ENCODE results near the gene PSAPL1. TPM values are rescaled to one million over a fixed set of nuclear protein-coding genes. Genes with fewer than 3 reads are reported as not detected.

Gene PSAPL1
- total RNA-seq, 1 experiment from 2014 or later = 0.05 TPM

DNA sequence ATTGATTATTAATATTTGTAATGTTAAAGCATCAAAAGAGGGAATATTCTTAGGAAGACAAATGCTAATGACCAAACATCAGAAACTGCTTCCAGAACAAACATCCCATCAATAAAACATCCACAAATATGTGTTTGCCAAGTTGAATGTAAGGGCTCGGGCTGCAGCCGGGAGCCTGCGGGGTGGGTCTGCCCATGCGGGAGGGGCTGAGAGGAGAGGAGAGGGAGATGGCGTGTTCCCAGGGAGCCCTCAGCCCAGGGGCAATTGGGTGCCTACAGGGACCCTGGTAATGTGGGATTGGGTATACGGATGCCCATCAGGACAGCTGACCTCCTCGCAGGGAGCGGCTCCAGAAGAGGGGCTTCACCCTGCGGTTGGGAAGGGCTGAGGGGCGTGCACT, 38.4 kb upstream of the PSAPL1 start (continued):
- TF ChIP-seq REST (IDR thresholded peaks at IDR 0.05; ENCODE audit: low read depth) (no peak), POLR2A (IDR thresholded peaks at IDR 0.05; ENCODE audit: borderline replicate concordance, extremely low read depth, insufficient read depth, insufficient read length) (no peak), CEBPB (IDR thresholded peaks at IDR 0.05; ENCODE audit: low read depth) (no peak), ATF3 (IDR thresholded peaks at IDR 0.05) (no peak), TCF7L2 (IDR thresholded peaks at IDR 0.05; ENCODE audit: borderline replicate concordance, extremely low read depth, insufficient read depth, insufficient read length) (no peak), EZH2 (IDR thresholded peaks at IDR 0.05) (no peak), EZH2phosphoT487 (IDR thresholded peaks at IDR 0.05; ENCODE audit: borderline replicate concordance) (no peak), JUND (IDR thresholded peaks at IDR 0.05) (no peak), SIN3A (IDR thresholded peaks at IDR 0.05; ENCODE audit: low read depth) (no peak), SRF (IDR thresholded peaks at IDR 0.05; ENCODE audit: low read depth) (no peak)

DNA sequence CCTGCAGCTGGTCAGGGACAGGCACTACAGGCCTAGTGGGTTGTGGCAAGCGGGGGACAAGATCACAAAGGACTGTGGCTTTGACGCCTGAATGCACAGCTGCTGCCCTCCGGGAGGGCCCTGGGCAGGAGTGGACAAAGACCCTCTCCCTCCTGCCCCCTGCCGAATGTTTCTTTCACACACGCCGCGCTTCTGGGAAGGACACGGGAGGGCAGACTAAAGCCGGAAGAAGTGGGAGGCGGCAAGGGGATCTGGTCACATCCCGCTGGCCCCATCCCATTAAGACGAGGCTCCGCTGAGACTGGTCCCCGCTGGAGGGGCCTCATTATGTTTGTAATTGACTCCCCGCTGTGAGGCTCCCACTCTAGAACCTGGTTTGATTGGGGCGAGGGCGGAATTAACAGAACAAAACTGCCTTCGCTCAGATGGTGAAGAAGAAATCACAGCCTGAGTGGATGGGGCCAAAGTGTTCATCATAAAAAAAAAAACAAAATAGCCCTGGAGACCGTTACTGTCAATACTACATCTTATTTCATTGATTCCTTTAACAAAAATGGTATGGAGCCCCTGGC, 37.8 kb upstream of the PSAPL1 start:
- no peak for DNase-seq (ENCODE audit: low read depth, low spot score)
- BruUV-seq (replicated peaks) = no TSS peak
- Histone ChIP-seq H3K4me3 (replicated peaks in 1 of 2; ENCODE audit: low read depth in 1 of 2, low read length in 2 of 2) (no peak overlapping the region), H3K27ac (ENCODE audit: low read depth, low read length) (no peak overlapping the region), H3K36me3 (ENCODE audit: control insufficient read depth in 1 of 2, insufficient read depth in 2 of 2, low read length in 2 of 2) (no peaks in the 10 kb centered on the region), H4K20me1 (ENCODE audit: insufficient read depth) (no peaks in the 10 kb centered on the region), H3K9me2 (ENCODE audit: insufficient read depth) (no peaks in the 10 kb centered on the region), H3K79me2 (ENCODE audit: insufficient read depth, low read length) (no peaks in the 10 kb centered on the region), H3K9me3 (ENCODE audit: control insufficient read depth in 1 of 2, insufficient read depth in 1 of 2, low read depth in 1 of 2, low read length in 2 of 2) (no peaks in the 10 kb centered on the region), H3K4me2 (ENCODE audit: low read length) (no peak overlapping the region), H3K9ac (ENCODE audit: low read length) (no peak overlapping the region), H3K27me3 (ENCODE audit: insufficient read depth, low read length) (peaks cover 21% of the 10 kb centered on the region), H3K4me1 (ENCODE audit: control insufficient read depth in 1 of 2, insufficient read depth in 2 of 2, low read length in 2 of 2) (no peaks in the 10 kb centered on the region), H2AFZ (ENCODE audit: low read depth, low read length, poor library complexity, severe bottlenecking) (no peak overlapping the region)
- ChIA-PET POLR2A (no interaction called here), CTCF (no interaction called here), RAD21 (ENCODE audit: low non-redundant PET in 1 of 2, low total read pairs in 2 of 2, uncharacterized antibody in 2 of 2, unreplicated experiment in 2 of 2) (no interaction called here)
- no peak for ATAC-seq
- intact Hi-C loops (cut with micrococcal nuclease) = no loop called here
- TF ChIP-seq REST (IDR thresholded peaks at IDR 0.05; ENCODE audit: low read depth) = no peak
- no peak for TF ChIP-seq ATF3 (IDR thresholded peaks at IDR 0.05)
- no peak for TF ChIP-seq JUND (IDR thresholded peaks at IDR 0.05)
- TF ChIP-seq POLR2AphosphoS5 (IDR thresholded peaks at IDR 0.05; ENCODE audit: low read depth, low read length) = no peak
- TF ChIP-seq POLR2A (IDR thresholded peaks at IDR 0.05; ENCODE audit: borderline replicate concordance, extremely low read depth, insufficient read depth, insufficient read length) = no peak
- no peak for TF ChIP-seq SRF (IDR thresholded peaks at IDR 0.05; ENCODE audit: low read depth)
- no peak for TF ChIP-seq YY1 (IDR thresholded peaks at IDR 0.05; ENCODE audit: extremely low read depth, insufficient replicate concordance, low read depth, low read length)
- TF ChIP-seq, protein P1, sequence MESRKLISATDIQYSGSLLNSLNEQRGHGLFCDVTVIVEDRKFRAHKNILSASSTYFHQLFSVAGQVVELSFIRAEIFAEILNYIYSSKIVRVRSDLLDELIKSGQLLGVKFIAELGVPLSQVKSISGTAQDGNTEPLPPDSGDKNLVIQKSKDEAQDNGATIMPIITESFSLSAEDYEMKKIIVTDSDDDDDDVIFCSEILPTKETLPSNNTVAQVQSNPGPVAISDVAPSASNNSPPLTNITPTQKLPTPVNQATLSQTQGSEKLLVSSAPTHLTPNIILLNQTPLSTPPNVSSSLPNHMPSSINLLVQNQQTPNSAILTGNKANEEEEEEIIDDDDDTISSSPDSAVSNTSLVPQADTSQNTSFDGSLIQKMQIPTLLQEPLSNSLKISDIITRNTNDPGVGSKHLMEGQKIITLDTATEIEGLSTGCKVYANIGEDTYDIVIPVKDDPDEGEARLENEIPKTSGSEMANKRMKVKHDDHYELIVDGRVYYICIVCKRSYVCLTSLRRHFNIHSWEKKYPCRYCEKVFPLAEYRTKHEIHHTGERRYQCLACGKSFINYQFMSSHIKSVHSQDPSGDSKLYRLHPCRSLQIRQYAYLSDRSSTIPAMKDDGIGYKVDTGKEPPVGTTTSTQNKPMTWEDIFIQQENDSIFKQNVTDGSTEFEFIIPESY (IDR thresholded peaks at IDR 0.05; ENCODE audit: extremely low read depth, insufficient replicate concordance, low read length) = no peak
- TF ChIP-seq SP1 (IDR thresholded peaks at IDR 0.05; ENCODE audit: low read depth) = no peak
